Epithelial cell of esophagus (primary cell): Measurements from ENCODE around the gene OBI1.

Source experiments
- DNase-seq: peaks from one replicate; pipeline ENCODE4 v3.0.0; 2010; ENCODE audit warnings: low read depth
- H3K4me3 ChIP-seq: 2 replicates; pipeline ENCODE4 v1.5.1; 2011; ENCODE audit warnings: mild to moderate bottlenecking, low read length, control low read depth
- TF ChIP-seq, protein P1 (sequence below): IDR thresholded peaks from 2 replicates; pipeline ENCODE4 v1.5.1; 2011; ENCODE audit warnings: low read depth, mild to moderate bottlenecking, low read length, control low read depth, inconsistent platforms; ENCODE audit not compliant: insufficient read depth; ENCODE audit errors: missing control alignments

The OBI1 gene

GRCh38 chr13:78680115-78680561 lies 21.2 kb upstream of the OBI1 start:
- DNase-seq, result no peak
- no peak overlapping the region for H3K4me3 ChIP-seq
- TF ChIP-seq, protein P1, sequence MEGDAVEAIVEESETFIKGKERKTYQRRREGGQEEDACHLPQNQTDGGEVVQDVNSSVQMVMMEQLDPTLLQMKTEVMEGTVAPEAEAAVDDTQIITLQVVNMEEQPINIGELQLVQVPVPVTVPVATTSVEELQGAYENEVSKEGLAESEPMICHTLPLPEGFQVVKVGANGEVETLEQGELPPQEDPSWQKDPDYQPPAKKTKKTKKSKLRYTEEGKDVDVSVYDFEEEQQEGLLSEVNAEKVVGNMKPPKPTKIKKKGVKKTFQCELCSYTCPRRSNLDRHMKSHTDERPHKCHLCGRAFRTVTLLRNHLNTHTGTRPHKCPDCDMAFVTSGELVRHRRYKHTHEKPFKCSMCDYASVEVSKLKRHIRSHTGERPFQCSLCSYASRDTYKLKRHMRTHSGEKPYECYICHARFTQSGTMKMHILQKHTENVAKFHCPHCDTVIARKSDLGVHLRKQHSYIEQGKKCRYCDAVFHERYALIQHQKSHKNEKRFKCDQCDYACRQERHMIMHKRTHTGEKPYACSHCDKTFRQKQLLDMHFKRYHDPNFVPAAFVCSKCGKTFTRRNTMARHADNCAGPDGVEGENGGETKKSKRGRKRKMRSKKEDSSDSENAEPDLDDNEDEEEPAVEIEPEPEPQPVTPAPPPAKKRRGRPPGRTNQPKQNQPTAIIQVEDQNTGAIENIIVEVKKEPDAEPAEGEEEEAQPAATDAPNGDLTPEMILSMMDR, result no peak

DNA sequence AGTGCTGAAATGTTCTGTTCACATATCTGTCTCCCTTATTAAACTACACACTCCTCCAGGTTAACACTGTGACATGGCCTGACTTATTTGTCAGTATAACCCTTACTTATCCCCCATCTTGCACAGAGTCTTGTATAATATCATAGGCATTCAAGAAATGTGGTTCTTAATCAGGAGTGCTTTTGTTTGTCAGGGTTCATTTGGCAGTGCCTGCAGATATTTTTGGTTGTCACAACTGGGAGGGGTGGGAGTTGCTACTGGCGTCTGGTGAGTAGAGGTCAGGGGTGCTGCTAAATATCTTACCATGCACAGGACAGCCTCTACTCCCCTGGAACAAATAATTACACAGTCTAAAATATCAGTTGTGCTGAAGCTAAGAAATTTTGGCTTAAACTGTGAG lies 20.4 kb upstream of the OBI1 start:
- TF ChIP-seq, protein P1, result no peak
- no peak overlapping the region for H3K4me3 ChIP-seq
- no peak for DNase-seq

DNA sequence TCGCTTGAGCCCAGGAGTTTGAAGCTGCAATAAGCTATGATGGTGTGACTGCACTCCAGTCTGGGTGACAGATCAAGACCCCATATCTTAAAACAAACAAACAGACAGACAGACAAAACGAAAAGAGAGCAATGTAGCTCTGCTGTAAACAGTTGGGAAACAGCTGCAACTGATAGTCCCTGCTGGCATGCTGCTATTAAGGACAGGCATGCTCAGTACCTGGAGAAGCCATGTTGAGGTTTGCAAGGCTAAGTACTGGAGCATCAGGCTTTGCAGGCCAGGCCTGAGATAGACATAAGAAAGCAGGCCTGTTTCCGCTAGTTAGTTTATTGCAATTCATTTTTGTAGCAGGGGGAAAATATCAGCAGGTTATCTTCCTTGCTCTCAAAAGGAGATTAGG lies 16.2 kb upstream of the OBI1 start:
- TF ChIP-seq, protein P1, result no peak
- no peak overlapping the region for H3K4me3 ChIP-seq
- no peak for DNase-seq

GRCh38 chr13:78674638-78675037 lies 15.7 kb upstream of the OBI1 start:
- TF ChIP-seq, protein P1, result no peak
- DNase-seq, result no peak
- no peak overlapping the region for H3K4me3 ChIP-seq

DNA sequence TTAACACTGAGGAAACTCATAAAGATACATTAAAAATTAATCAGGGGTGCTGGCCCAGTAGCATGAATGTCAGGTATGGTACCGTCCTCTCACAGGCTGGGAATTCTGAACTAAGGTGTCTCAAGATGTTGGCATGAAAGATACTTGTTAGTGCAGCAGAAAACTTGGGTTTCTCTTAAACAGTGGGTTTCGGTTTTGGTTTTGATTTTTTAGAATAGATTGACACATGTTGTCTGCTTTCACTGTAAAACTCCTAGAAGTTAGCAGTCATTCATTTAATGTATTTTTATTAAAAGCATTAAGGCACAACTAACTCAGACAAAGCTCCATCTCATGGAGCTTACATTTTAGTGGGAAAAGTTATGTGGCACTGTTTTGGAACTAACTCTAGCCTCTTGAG lies 3.5 kb upstream of the OBI1 start:
- no peak overlapping the region for H3K4me3 ChIP-seq
- TF ChIP-seq, protein P1, result no peak
- no peak for DNase-seq

DNA sequence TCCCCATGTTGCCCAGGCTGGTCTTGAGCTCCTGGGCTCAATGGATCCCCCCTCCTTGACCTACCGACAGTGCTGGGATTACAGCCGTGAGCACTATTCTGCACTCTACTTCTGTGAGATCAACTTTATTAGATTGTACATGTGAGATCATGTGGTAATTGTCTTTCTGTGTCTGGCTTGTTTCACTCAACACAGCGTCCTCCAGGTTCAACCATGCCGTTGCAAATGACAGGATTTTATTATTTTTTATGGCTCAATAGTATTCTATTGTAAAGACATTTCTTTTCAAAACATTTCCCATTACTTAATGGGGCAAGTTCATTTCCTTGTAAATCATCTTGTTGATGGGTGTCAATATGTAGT lies 1.5 kb upstream of the OBI1 start:
- DNase-seq, result no peak
- H3K4me3 ChIP-seq, result no peak overlapping the region
- TF ChIP-seq, protein P1, result no peak

DNA sequence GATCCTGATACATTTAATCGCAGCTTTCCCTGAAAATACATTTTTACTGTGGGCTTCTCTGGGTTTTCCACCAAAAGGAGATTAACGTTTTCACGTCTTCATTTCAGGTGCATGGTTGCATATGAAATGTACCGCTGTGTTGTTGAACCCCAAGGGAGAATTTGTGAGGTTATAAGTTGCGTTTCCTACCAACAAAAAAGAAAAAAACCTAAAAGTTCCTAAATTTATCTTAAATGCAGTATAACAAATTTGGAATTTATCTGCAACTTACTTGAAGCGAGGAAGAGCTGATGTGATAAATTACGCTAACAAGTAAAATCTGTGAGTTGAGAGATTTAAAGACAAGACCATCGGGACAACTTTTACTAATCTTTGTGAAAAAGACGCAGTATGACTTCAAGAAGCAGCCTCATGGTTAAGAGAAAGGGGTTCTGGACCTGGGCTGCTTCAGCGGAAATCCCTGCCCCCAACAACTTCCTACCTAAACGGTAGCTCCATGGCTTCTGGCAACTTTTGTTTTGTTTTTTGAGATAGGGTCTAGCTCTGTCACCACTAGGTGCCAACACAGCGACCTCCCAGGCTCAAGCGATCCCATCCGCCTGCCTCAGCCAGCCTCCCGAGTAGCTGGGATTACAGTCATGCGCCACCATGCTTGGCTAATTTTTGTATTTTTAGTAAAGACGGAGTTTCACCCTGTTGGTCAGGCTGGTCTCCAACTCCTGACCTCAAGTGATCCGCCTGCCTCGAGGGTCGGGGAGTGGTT lies 958 bp upstream of the OBI1 start:
- H3K4me3 ChIP-seq, result peak overlapping the region; percentile 79
- no peak for DNase-seq
- TF ChIP-seq, protein P1, result no peak
